Measurements from ENCODE around the gene DSCAM. TPM values are rescaled to one million over a fixed set of nuclear protein-coding genes. Genes with fewer than 3 reads are reported as not detected.

Gene DSCAM
- total and polyA plus RNA-seq, 8 donors = 0.37 TPM; not detected in 7

DNA sequence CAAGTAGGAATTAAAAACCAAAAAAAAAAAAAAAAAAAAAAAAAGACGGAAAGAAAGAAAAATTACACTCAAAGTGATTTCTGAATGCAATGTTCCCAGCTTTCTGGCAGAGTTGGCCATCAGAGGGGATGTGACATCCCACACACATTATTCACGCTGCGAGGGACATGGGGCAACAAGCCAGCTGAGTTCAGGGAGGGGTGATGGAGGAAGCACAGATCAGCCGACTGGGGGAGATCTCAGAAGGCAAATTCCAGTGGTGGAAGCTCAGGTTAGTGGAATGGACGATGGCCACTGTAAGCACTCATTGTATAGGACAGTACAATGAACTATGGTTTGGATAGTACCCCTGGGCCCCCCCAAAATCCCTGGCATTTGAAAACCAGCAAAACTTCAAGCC lies 667.8 kb downstream of the DSCAM start:
- H3K9me3 ChIP-seq = peaks cover 0 to 14% (median 0%) of the 10 kb centered on the region in 4 donors
- no peaks in the 10 kb centered on the region for H3K27me3 ChIP-seq
- 49 to 73% (median 63%) methylated on average over 5 of the region's 5 CpGs for WGBS, 5 donors
- no peaks in the 10 kb centered on the region for H3K36me3 ChIP-seq
- DNase-seq = peak in 1 of 2 donors; percentile 54
- no peak overlapping the region for H3K4me3 ChIP-seq
- TF ChIP-seq CTCF (IDR thresholded peaks at IDR 0.05) = no peak
- TF ChIP-seq EP300 (IDR thresholded peaks at IDR 0.05) = no peak
- TF ChIP-seq POLR2A (IDR thresholded peaks at IDR 0.05) = no peak
- no peak for TF ChIP-seq POLR2AphosphoS5 (IDR thresholded peaks at IDR 0.05)
- H3K4me1 ChIP-seq = no peaks in the 10 kb centered on the region
- H3K27ac ChIP-seq = no peak overlapping the region
- intact Hi-C loops (cut with DNase I; ENCODE audit: low total_unique reads) = no loop called here

- no peaks in the 10 kb centered on the region for H3K4me1 ChIP-seq
- no peak overlapping the region for H3K4me3 ChIP-seq
- no peaks in the 10 kb centered on the region for H3K36me3 ChIP-seq
- TF ChIP-seq POLR2A (IDR thresholded peaks at IDR 0.05) (no peak), CTCF (IDR thresholded peaks at IDR 0.05) (no peak), EP300 (IDR thresholded peaks at IDR 0.05) (no peak), POLR2AphosphoS5 (IDR thresholded peaks at IDR 0.05) (no peak)
- DNase-seq = no peak
- intact Hi-C loops (cut with DNase I; ENCODE audit: low total_unique reads) = no loop called here
- H3K27me3 ChIP-seq = no peaks in the 10 kb centered on the region
- H3K27ac ChIP-seq = no peak overlapping the region
- 87 to 91% (median 89%) methylated on average over 19 of the region's 19 CpGs for WGBS, 5 donors
- H3K9me3 ChIP-seq = peaks cover 0 to 14% (median 0%) of the 10 kb centered on the region in 4 donors
These were observed 668.2 kb downstream of the DSCAM start for GRCh38 chr21:40178726-40179125.

DNA sequence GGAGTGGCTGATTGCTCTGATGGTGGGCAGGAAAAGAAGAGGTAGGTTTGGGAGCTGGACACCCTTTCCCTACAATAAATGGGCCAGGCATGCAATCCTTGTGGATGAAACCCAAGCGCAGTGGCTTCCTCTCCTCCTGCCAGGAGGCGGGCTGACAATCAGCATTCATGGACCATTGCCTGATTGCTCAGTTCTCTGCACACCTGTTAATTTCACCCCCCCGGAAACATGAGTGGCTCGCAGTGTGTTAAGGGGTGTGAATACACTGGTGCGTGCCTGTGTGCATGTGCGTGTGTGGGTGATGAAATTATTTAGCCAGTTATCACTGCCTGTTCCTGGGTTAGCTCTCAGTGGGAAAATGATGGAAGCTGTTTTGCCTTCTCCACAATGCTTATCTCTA lies 669.0 kb downstream of the DSCAM start:
- peak in 1 of 2 donors; percentile 37 for DNase-seq
- TF ChIP-seq POLR2A (IDR thresholded peaks at IDR 0.05) (no peak), CTCF (IDR thresholded peaks at IDR 0.05) (no peak), EP300 (IDR thresholded peaks at IDR 0.05) (no peak), POLR2AphosphoS5 (IDR thresholded peaks at IDR 0.05) (no peak)
- H3K36me3 ChIP-seq = no peaks in the 10 kb centered on the region
- no peak overlapping the region for H3K27ac ChIP-seq
- intact Hi-C loops (cut with DNase I; ENCODE audit: low total_unique reads) = no loop called here
- WGBS, 5 donors = 86 to 93% (median 90%) methylated on average over 6 of the region's 6 CpGs
- peaks cover 0 to 14% (median 0%) of the 10 kb centered on the region in 4 donors for H3K9me3 ChIP-seq
- H3K4me3 ChIP-seq = no peak overlapping the region
- H3K27me3 ChIP-seq = no peaks in the 10 kb centered on the region
- H3K4me1 ChIP-seq = no peaks in the 10 kb centered on the region

GRCh38 chr21:40176724-40177123 lies 670.2 kb downstream of the DSCAM start:
- TF ChIP-seq EP300 (IDR thresholded peaks at IDR 0.05) = no peak
- no peak for TF ChIP-seq POLR2AphosphoS5 (IDR thresholded peaks at IDR 0.05)
- TF ChIP-seq POLR2A (IDR thresholded peaks at IDR 0.05) = no peak
- no peak for TF ChIP-seq CTCF (IDR thresholded peaks at IDR 0.05)

More at GRCh38 chr21:40176724-40177123, 670.2 kb downstream of the DSCAM start:
- WGBS, 5 donors = 23 to 30% (median 27%) methylated on average over 5 of the region's 5 CpGs
- Histone ChIP-seq H3K27me3 (no peaks in the 10 kb centered on the region), H3K9me3 (peaks cover 0 to 12% (median 0%) of the 10 kb centered on the region in 4 donors), H3K4me3 (no peak overlapping the region), H3K27ac (no peak overlapping the region), H3K4me1 (no peaks in the 10 kb centered on the region), H3K36me3 (no peaks in the 10 kb centered on the region)
- peak in 1 of 2 donors; percentile 78 for DNase-seq
- intact Hi-C loops (cut with DNase I; ENCODE audit: low total_unique reads) = no loop called here
